H1 (cell line): ENCODE measurements around the gene INTS6. TPM values are rescaled to one million over a fixed set of nuclear protein-coding genes. Genes with fewer than 3 reads are reported as not detected.
A peak's percentile ranks its signal among the peaks of the same experiment; 100 is the strongest.

Source experiments
- CTCF ChIA-PET: fragments of 300-600 bp; sonication (Branson Sonifier 250); formaldehyde crosslinking; loops from one replicate; lab custom pipeline; 2021; ENCODE audit not compliant: partially characterized antibody; lab: Charles Lee
- POLR2A ChIA-PET: fragments of 300-600 bp; sonication (Branson Sonifier 250); formaldehyde crosslinking; loops from one replicate; lab custom pipeline; 2021; ENCODE audit warnings: inconsistent platforms; ENCODE audit not compliant: partially characterized antibody; lab: Charles Lee
- DNase-seq, 2 experiments: peaks; one replicate each; pipeline versions ENCODE4 v3.0.0 to v3.0.0-alpha.2; 2010 to 2022; ENCODE audit warnings: low spot score in 2 of 2, low read depth in 1 of 2, mixed read lengths in 1 of 2
- FAIRE-seq: peaks from 2 replicates; lab custom pipeline; 2011; peaks lifted over from hg19 to GRCh38; lab: Jason Lieb, UNC
- H2AFZ ChIP-seq: 2 replicates; pipeline ENCODE4 v1.8.1; 2012; ENCODE audit warnings: low read length, inconsistent platforms
- H2AK5ac ChIP-seq: 2 replicates; pipeline ENCODE4 v1.6.1; 2013; ENCODE audit warnings: low read depth, low read length
- H2BK120ac ChIP-seq: replicated peaks from 2 replicates; pipeline ENCODE3; 2013; ENCODE audit warnings: low read depth, low read length, inconsistent platforms
- H2BK12ac ChIP-seq: 2 replicates; pipeline ENCODE4 v1.6.1; 2013; ENCODE audit warnings: low read depth, low read length
- H2BK15ac ChIP-seq: 2 replicates; pipeline ENCODE4 v1.6.1; 2013; ENCODE audit warnings: low read length
- H2BK20ac ChIP-seq: 2 replicates; pipeline ENCODE4 v1.6.1; 2013; ENCODE audit warnings: low read length
- H2BK5ac ChIP-seq: 2 replicates; pipeline ENCODE4 v1.6.1; 2013; ENCODE audit warnings: low read depth, low read length
- H3K14ac ChIP-seq: 2 replicates; pipeline ENCODE4 v1.6.1; 2013; ENCODE audit warnings: inconsistent platforms; ENCODE audit not compliant: insufficient read length
- H3K18ac ChIP-seq: 2 replicates; pipeline ENCODE4 v1.6.1; 2013; ENCODE audit warnings: low read length; ENCODE audit errors: extremely low read depth
- H3K23ac ChIP-seq: 2 replicates; pipeline ENCODE4 v1.6.1; 2013; ENCODE audit warnings: inconsistent platforms; ENCODE audit not compliant: insufficient read length
- H3K23me2 ChIP-seq: 2 replicates; pipeline ENCODE4 v1.6.1; 2013; ENCODE audit warnings: low read depth, low read length
- H3K27ac ChIP-seq: 2 replicates; pipeline ENCODE4 v1.6.1; 2011; ENCODE audit warnings: low read depth, low read length, inconsistent platforms
- H3K27me3 ChIP-seq, 4 experiments: replicated peaks in 1 of 4; 1 replicate in 1 of 4; 2 replicates in 3 of 4; pipeline versions ENCODE4 v1.6.1 to v1.8.1; 2011 to 2013; ENCODE audit warnings: low read length in 3 of 4, mild to moderate bottlenecking in 3 of 4, inconsistent platforms in 2 of 4, mixed read lengths in 2 of 4, moderate library complexity in 1 of 4; ENCODE audit not compliant: control insufficient read depth in 3 of 4, insufficient read depth in 3 of 4; ENCODE audit errors: extremely low read depth in 1 of 4
- H3K36me3 ChIP-seq, 4 experiments: 2 replicates each; pipeline versions ENCODE4 v1.6.1 to v1.8.1; 2011 to 2013; ENCODE audit warnings: mild to moderate bottlenecking in 4 of 4, low read length in 3 of 4, moderate library complexity in 2 of 4, control low read depth in 1 of 4, inconsistent platforms in 1 of 4; ENCODE audit not compliant: insufficient read depth in 4 of 4, control insufficient read depth in 2 of 4
- H3K4ac ChIP-seq: replicated peaks from 2 replicates; pipeline ENCODE3; 2013; ENCODE audit warnings: low read length, low read depth, mixed read lengths, inconsistent platforms; ENCODE audit not compliant: insufficient read length
- H3K4me1 ChIP-seq, 4 experiments: replicated peaks in 1 of 4; 1 replicate in 1 of 4; 2 replicates in 3 of 4; pipeline versions ENCODE4 v1.6.1 to v1.8.1; 2011 to 2013; ENCODE audit warnings: low read length in 3 of 4, inconsistent platforms in 2 of 4, mixed read lengths in 1 of 4; ENCODE audit not compliant: insufficient read depth in 4 of 4, control insufficient read depth in 3 of 4
- H3K4me2 ChIP-seq, 2 experiments: 2 replicates each; pipeline versions ENCODE4 v1.6.1 to v1.8.1; 2011 to 2013; ENCODE audit warnings: low read depth in 2 of 2, low read length in 2 of 2, control low read depth in 1 of 2, inconsistent platforms in 1 of 2, mild to moderate bottlenecking in 1 of 2; ENCODE audit not compliant: insufficient read depth in 1 of 2
- H3K4me3 ChIP-seq, 4 experiments: fragments of 200-600, 300-600 bp in 1 of 4; sonication (generic), shearing (Covaris generic), sonication (Bioruptor Twin) in 1 of 4; 2 replicates each; pipeline versions ENCODE4 v1.5.1 to v1.8.1; 2011 to 2016; ENCODE audit warnings: low read length in 4 of 4, low read depth in 3 of 4, control low read depth in 2 of 4, inconsistent platforms in 2 of 4, mild to moderate bottlenecking in 2 of 4, mixed read lengths in 1 of 4, moderate library complexity in 1 of 4; ENCODE audit not compliant: insufficient read depth in 2 of 4; ENCODE audit errors: extremely low read depth in 1 of 4
- H3K56ac ChIP-seq: replicated peaks from 2 replicates; pipeline ENCODE3; 2013; ENCODE audit warnings: low read depth, mild to moderate bottlenecking, mixed read lengths, low read length, inconsistent platforms; ENCODE audit not compliant: insufficient read length
- H3K79me1 ChIP-seq: 2 replicates; pipeline ENCODE4 v1.6.1; 2013; ENCODE audit warnings: low read depth, low read length, control low read depth
- H3K79me2 ChIP-seq, 2 experiments: 2 replicates each; pipeline versions ENCODE4 v1.6.1 to v1.8.1; 2012 to 2013; ENCODE audit warnings: low read length in 2 of 2, mild to moderate bottlenecking in 2 of 2, inconsistent platforms in 1 of 2; ENCODE audit not compliant: insufficient read depth in 2 of 2, control insufficient read depth in 1 of 2
- H3K9ac ChIP-seq, 4 experiments: replicated peaks in 1 of 4; 1 replicate in 1 of 4; 2 replicates in 3 of 4; pipeline versions ENCODE4 v1.6.1 to v1.8.1; 2011 to 2013; ENCODE audit warnings: low read depth in 3 of 4, low read length in 3 of 4, control low read depth in 2 of 4, mild to moderate bottlenecking in 2 of 4, moderate library complexity in 2 of 4, inconsistent platforms in 1 of 4; ENCODE audit errors: extremely low read depth in 1 of 4
- H3K9me3 ChIP-seq, 2 experiments: 2 replicates each; pipeline versions ENCODE4 v1.6.1 to v1.8.1; 2012 to 2013; ENCODE audit warnings: mild to moderate bottlenecking in 2 of 2, moderate library complexity in 2 of 2, control low read depth in 1 of 2, inconsistent platforms in 1 of 2, low read depth in 1 of 2, low read length in 1 of 2, mixed read lengths in 1 of 2; ENCODE audit not compliant: insufficient read depth in 2 of 2
- H4K20me1 ChIP-seq, 2 experiments: replicated peaks in 1 of 2; 2 replicates each; pipeline versions ENCODE3 to v1.8.1; 2011 to 2013; ENCODE audit warnings: inconsistent platforms in 2 of 2, low read length in 2 of 2, mild to moderate bottlenecking in 1 of 2; ENCODE audit not compliant: insufficient read depth in 2 of 2, control insufficient read depth in 1 of 2
- H4K5ac ChIP-seq: 2 replicates; pipeline ENCODE4 v1.6.1; 2013; ENCODE audit warnings: low read length, low read depth, mixed read lengths, inconsistent platforms; ENCODE audit not compliant: insufficient read length
- H4K8ac ChIP-seq: 2 replicates; pipeline ENCODE4 v1.8.0; 2013; ENCODE audit warnings: mild to moderate bottlenecking, moderate library complexity, low read length, inconsistent platforms; ENCODE audit not compliant: insufficient read depth; ENCODE audit errors: extremely low read depth
- H4K91ac ChIP-seq: replicated peaks from 2 replicates; pipeline ENCODE3; 2013; ENCODE audit warnings: low read length, mixed read lengths, inconsistent platforms; ENCODE audit not compliant: insufficient read length
- SIX5 ChIP-seq: IDR thresholded peaks from 2 replicates; pipeline ENCODE4 v1.6.1; 2011; ENCODE audit warnings: mild to moderate bottlenecking, low read depth, low read length
- WGBS, 2 experiments: shearing (Covaris generic) in 1 of 2; methylation state at CpG; one replicate each; pipeline versions ENCODE4 v1.1.6 to v1.1.7; 2013 to 2015; ENCODE audit warnings: low lambda C conversion rate in 2 of 2, mixed read lengths in 2 of 2, inconsistent platforms in 1 of 2, low coverage in 1 of 2, missing lambda C conversion rate in 1 of 2; ENCODE audit not compliant: insufficient replicate concordance in 2 of 2, insufficient coverage in 1 of 2, insufficient read length in 1 of 2; ENCODE audit errors: extremely low coverage in 1 of 2, missing lambda C conversion rate in 1 of 2; 5-methylcytosine and 5-hydroxymethylcytosine counted together
- polyA plus RNA-seq, 7 experiments: library from polyadenylated mRNA; depleted of rRNA in 3 of 7; stranded (reverse) in 5 of 7; unstranded in 2 of 7; fragments of >200 nt in 5 of 7; fragments of 200-250 nt in 2 of 7; gene quantifications; 1 replicate in 5 of 7; 2 replicates in 1 of 7; 4 replicates in 1 of 7; pipeline versions ENCODE4 v1.2.1 to v1.2.3, GENCODE V29; 2011 to 2013; ENCODE audit warnings: missing spikeins in 2 of 7, mixed read lengths in 2 of 7
- total RNA-seq: library from RNA; stranded (reverse); fragmentation: NEBNext Ultra II Directional; extraction: Animal tissue kit (Norgen Biotek cat#: 25700); gene quantifications from 2 replicates; pipeline ENCODE4 v1.2.1, GENCODE V29; 2021

The INTS6 gene
- total and polyA plus RNA-seq, 2 of the 8 experiments (the other 6 are each of a cell fraction or from before 2014, with no cell fraction given) = 12.6 to 42.8 TPM

DNA sequence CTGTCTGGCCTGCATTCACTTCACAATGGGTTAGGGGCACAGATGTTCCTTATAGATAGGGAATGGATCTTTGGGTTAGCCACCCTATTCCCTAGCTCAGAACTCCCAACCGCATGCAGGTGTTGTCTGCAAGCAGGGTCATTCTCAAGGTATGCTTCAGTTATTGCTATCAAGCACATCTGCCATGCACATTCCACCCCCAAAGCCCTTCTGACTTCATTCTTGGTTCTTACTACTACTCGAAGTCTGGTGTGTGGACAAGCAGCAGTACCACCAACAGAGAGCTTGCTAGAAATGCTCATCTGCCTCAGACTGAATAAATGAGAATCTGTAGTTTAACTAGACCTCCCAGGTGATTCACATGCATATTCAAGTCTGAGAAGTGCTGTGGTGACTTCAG lies 82.0 kb downstream of the INTS6 start:
- H3K18ac ChIP-seq = no peak overlapping the region
- H2BK5ac ChIP-seq = no peak overlapping the region; the same call in 1 of the 2 replicates
- H3K23me2 ChIP-seq = no peaks in the 10 kb centered on the region
- H3K56ac ChIP-seq = no peak overlapping the region
- H2AK5ac ChIP-seq = no peak overlapping the region
- no peak overlapping the region for H2BK20ac ChIP-seq
- H3K79me2 ChIP-seq = no peaks in the 10 kb centered on the region; a peak in 1 of 4 replicates
- H3K14ac ChIP-seq = no peak overlapping the region
- no peak for TF ChIP-seq SIX5
- no peak overlapping the region for H3K4me2 ChIP-seq
- DNase-seq (no peak), FAIRE-seq (peak; percentile 55)
- 93% methylated on average over 2 of the region's 2 CpGs; no CpG with 5 or more reads in 1 of the 2 experiments for WGBS, 2 experiments
- H4K91ac ChIP-seq = no peak overlapping the region
- H3K79me1 ChIP-seq = no peaks in the 10 kb centered on the region; the same call in 1 of the 2 replicates
- H2BK120ac ChIP-seq = no peak overlapping the region
- no peak overlapping the region for H2BK12ac ChIP-seq
- no peak overlapping the region for H4K5ac ChIP-seq
- no peak overlapping the region for H3K27ac ChIP-seq
- no peak overlapping the region for H4K8ac ChIP-seq
- H3K9me3 ChIP-seq = no peaks in the 10 kb centered on the region
- no peak overlapping the region for H3K4me3 ChIP-seq
- no peaks in the 10 kb centered on the region for H4K20me1 ChIP-seq
- H3K4ac ChIP-seq = no peak overlapping the region
- no peak overlapping the region for H3K23ac ChIP-seq
- no peak overlapping the region for H2AFZ ChIP-seq
- peaks cover 3 to 80% (median 30%) of the 10 kb centered on the region in 4 experiments; a peak in 6 of 8 replicates for H3K36me3 ChIP-seq
- no peak overlapping the region for H2BK15ac ChIP-seq
- ChIA-PET POLR2A (interaction anchor here (0.8 to 1.6 kb wide), 2 partner anchors 11 to 126 kb away, joined by 3 read pairs; no protein-coding TSS in a partner anchor), CTCF (interaction anchor here (0.6 to 1.5 kb wide), 3 partner anchors 13 to 426 kb away, joined by 3 to 5 read pairs (median 3); no protein-coding TSS in a partner anchor)
- peaks cover 0 to 7% (median 3%) of the 10 kb centered on the region in 4 experiments; a peak in 3 of 7 replicates for H3K4me1 ChIP-seq
- H3K9ac ChIP-seq = no peak overlapping the region
- no peaks in the 10 kb centered on the region for H3K27me3 ChIP-seq
